Esophagus squamous epithelium (tissue), 4 donors: Measurements from ENCODE around the gene REG4.

ENCODE experiments used
- CTCF ChIP-seq, 6 experiments: fragments of 450-650 bp in 4 of 6; fragments of 200-600 bp in 2 of 6; sonication (generic) in 2 of 6; IDR thresholded peaks; one replicate each; pipeline ENCODE4 v1.5.1; 2016 to 2019; ENCODE audit warnings: antibody characterized with exemption in 6 of 6, mild to moderate bottlenecking in 4 of 6, moderate library complexity in 4 of 6
- POLR2A ChIP-seq, 4 donors: fragments of 450-650 bp; IDR thresholded peaks; one replicate each; pipeline ENCODE4 v1.6.1; 2017; ENCODE audit warnings: antibody characterized with exemption in 4 of 4, mild to moderate bottlenecking in 4 of 4, moderate library complexity in 3 of 4

- TF ChIP-seq CTCF (IDR thresholded peaks at IDR 0.05) (no peak), POLR2A (IDR thresholded peaks at IDR 0.05) (no peak)
These were observed at the start of gene REG4 for GRCh38 chr1:119811387-119811786.
